ENCODE results near the gene SERINC5. TPM values are rescaled to one million over a fixed set of nuclear protein-coding genes. Genes with fewer than 3 reads are reported as not detected.

SERINC5 gene
- total and polyA plus RNA-seq, 12 donors = 2.3 to 21.9 (median 14.8) TPM

DNA sequence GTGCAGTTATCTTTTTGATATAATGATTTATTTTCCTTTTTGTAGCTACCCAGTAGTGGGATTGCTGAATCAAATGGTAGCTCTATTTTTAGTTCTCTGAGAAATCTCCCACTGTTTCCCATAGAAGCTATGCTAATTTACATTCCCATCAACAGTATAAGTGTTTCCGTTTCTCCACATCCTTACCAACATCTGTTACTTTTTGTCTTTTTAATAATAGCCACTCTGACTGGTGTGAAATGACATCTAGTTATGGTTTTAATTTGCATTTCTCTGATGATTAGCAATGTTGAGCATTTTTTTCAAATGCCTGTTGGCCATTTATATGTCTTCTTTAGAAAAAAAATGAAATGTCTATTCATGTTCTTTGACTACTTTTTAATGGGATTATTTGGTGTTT, 94.7 kb downstream of the SERINC5 start:
- intact Hi-C loops (cut with DNase I) = no loop called here
- no peak for ATAC-seq
- Histone ChIP-seq H3K27ac (no peak overlapping the region), H3K27me3 (no peaks in the 10 kb centered on the region), H3K36me3 (peaks cover 0 to 90% (median 11%) of the 10 kb centered on the region in 9 donors), H3K9me3 (peaks cover 0 to 5% (median 0%) of the 10 kb centered on the region in 11 donors), H3K4me1 (no peaks in the 10 kb centered on the region), H3K4me3 (no peak overlapping the region)
- TF ChIP-seq, protein P1, sequence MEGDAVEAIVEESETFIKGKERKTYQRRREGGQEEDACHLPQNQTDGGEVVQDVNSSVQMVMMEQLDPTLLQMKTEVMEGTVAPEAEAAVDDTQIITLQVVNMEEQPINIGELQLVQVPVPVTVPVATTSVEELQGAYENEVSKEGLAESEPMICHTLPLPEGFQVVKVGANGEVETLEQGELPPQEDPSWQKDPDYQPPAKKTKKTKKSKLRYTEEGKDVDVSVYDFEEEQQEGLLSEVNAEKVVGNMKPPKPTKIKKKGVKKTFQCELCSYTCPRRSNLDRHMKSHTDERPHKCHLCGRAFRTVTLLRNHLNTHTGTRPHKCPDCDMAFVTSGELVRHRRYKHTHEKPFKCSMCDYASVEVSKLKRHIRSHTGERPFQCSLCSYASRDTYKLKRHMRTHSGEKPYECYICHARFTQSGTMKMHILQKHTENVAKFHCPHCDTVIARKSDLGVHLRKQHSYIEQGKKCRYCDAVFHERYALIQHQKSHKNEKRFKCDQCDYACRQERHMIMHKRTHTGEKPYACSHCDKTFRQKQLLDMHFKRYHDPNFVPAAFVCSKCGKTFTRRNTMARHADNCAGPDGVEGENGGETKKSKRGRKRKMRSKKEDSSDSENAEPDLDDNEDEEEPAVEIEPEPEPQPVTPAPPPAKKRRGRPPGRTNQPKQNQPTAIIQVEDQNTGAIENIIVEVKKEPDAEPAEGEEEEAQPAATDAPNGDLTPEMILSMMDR (IDR thresholded peaks at IDR 0.05) = no peak
- 90 to 98% methylated on average over 1 of the region's 1 CpG for WGBS, 2 donors
- no peak for DNase-seq

DNA sequence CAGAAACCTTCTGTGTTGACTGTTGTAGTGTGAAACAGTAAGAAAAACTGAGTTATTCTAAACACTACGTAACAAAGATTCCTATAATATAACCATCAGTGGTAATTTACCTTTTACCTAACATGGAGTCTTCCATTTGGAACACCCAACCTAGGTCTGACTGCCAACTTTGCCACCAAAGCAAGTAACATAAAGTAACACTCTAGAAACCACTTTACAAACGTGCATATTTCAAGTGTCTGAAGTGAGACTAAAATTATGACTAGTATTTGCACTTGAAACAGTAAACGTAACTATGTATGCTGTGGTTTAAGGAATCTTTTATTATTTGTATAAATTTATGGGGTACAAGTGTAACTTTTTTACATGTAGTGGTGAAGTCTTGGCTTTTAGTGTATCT, 95.6 kb downstream of the SERINC5 start:
- H3K27me3 ChIP-seq = no peaks in the 10 kb centered on the region
- no peak overlapping the region for H3K27ac ChIP-seq
- 67 to 83% methylated on average over 3 of the region's 3 CpGs for WGBS, 2 donors
- peaks cover 0 to 81% (median 5%) of the 10 kb centered on the region in 9 donors for H3K36me3 ChIP-seq
- no peak overlapping the region for H3K4me3 ChIP-seq
- no peaks in the 10 kb centered on the region for H3K4me1 ChIP-seq
- no peak for DNase-seq
- intact Hi-C loops (cut with DNase I) = no loop called here
- ATAC-seq = no peak
- TF ChIP-seq, protein P1 (IDR thresholded peaks at IDR 0.05) = no peak
- peaks cover 0 to 5% (median 0%) of the 10 kb centered on the region in 11 donors for H3K9me3 ChIP-seq

DNA sequence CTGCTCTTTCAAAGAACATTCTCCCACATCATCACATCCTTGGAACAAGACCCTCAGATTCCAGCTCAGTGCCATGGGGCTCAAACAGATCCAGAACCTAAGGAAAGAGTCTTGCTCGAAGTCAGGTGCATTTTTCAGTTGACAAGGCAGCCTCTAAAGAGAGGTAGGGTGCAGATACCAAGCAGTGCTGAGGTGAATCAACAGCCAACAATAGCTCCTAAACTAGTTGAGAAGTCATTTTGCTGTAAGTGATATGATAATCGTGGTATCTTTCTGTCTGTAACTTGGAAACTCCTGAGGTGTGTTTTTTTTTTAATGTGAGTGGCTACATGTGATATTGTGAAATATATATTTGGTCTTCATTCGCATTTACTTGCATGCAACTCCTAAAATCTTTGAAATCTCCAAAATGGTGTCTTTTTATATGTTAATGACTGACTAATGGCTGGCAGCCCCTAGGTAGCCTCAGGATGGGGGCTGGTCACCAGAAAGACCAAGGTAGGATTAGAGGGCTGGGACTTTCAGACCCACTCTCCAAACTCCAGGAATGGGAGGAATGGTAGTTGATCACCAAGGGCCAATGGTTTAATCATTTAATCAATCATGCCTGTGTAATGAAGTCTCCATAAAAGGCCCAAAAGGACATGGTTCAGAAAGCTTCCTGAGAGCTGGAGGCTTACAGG, 96.6 kb downstream of the SERINC5 start:
- intact Hi-C loops (cut with DNase I) = loop anchor here in 1 of 10 donors (10.0 kb wide), 1 partner anchor 96 kb away; the partner anchor contains the start of gene SERINC5
- peaks cover 0 to 7% (median 2%) of the 10 kb centered on the region in 9 donors for H3K4me1 ChIP-seq
- DNase-seq (no peak), ATAC-seq (no peak)
- H3K36me3 ChIP-seq = peaks cover 0 to 77% (median 5%) of the 10 kb centered on the region in 9 donors
- WGBS, 2 donors = 87 to 89% methylated on average over 3 of the region's 3 CpGs
- H3K4me3 ChIP-seq = no peak overlapping the region
- H3K27me3 ChIP-seq = no peaks in the 10 kb centered on the region
- peaks cover 0 to 5% (median 0%) of the 10 kb centered on the region in 11 donors for H3K9me3 ChIP-seq
- TF ChIP-seq, protein P1 (IDR thresholded peaks at IDR 0.05) = no peak
- no peak overlapping the region for H3K27ac ChIP-seq

DNA sequence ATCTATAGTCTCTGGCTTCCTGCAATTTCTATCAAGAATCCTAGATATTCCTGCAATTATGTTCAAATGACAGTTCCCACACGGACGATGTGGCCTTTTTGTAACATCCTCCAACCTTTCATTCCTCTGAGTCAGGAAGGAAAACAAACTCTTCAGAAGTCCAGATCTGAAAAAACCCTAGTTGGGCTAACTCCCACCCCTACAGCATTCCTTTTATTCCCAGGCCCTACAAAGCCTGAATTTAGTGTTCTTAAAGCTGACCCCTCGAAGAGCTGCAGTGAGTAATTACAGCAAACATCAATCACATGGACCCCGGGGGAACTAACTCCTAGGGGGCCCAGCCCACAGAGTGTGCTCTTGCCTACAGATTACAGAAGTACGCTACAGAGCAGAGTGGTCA, 99.7 kb downstream of the SERINC5 start:
- H3K9me3 ChIP-seq = no peaks in the 10 kb centered on the region
- peak overlapping the region in 1 of 10 donors; percentile 14 for H3K27ac ChIP-seq
- no peaks in the 10 kb centered on the region for H3K27me3 ChIP-seq
- ATAC-seq (peak in 2 of 8 donors; percentile 14 to 40), DNase-seq (no peak)
- peaks cover 0 to 62% (median 0%) of the 10 kb centered on the region in 9 donors for H3K36me3 ChIP-seq
- peaks cover 0 to 19% (median 10%) of the 10 kb centered on the region in 9 donors for H3K4me1 ChIP-seq
- intact Hi-C loops (cut with DNase I) = loop anchor here in 1 of 10 donors (10.0 kb wide), 1 partner anchor 99 kb away; the partner anchor contains the start of gene SERINC5
- whole genome bisulfite sequencing, 2 donors = 61 to 70% methylated on average over 5 of the region's 5 CpGs
- TF ChIP-seq, protein P1 (IDR thresholded peaks at IDR 0.05) = no peak
- H3K4me3 ChIP-seq = no peak overlapping the region
